ENCODE data around the gene KIF1A. TPM values are rescaled to one million over a fixed set of nuclear protein-coding genes. Genes with fewer than 3 reads are reported as not detected.
A peak's percentile ranks its signal among the peaks of the same experiment; 100 is the strongest.

KIF1A gene
- total and polyA plus RNA-seq, 2 donors from 2014 or later = 0.54 to 0.58 TPM

DNA sequence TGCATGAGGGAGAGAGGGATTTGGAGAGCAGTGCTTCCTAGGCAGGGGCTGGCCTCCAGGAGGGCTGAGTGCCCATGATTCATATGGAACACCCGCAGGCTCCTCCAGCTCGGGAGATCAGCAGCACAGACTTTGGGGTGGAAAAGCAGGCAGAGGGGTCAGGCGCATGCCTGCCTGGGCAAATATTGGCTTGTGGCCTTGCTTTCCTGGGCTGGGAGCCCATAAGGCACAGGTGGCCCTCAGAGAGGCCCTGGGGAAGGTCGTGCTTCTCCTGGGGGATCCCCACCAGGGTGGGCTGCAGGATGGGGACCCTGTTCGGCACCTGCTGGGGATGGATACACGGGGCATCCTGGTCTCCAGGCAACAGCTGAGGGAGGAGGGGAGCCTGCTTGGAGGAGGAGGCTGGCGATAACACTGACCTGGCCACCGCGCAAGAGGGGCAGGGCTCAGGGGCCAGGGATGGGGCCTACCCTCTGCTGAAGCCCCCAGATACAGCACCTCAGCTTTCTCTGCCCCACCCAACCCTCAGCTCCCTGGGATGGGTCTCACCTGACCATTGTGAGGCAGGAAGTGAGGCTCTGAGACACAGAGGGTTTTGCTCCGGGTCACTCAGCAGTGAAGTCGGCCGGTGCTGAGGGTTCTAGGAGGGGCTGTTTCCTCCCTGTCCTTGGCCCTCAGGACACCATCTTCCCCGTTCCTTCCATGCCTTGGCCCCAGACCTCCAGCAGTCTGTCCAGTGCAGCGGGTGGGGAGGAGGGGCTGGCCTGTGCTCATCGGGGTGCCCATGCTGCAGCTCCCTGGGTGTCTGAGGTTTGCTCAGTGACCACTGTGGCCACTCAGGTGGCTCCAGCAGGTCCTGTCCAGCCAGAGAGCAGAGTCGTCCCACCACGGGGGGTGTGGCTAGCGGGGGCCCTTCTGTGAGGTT lies 116.3 kb downstream of the KIF1A start:
- Histone ChIP-seq H3K4me3 (ENCODE audit: low read length in 3 of 3) (no peak overlapping the region), H3K36me3 (ENCODE audit: control insufficient read depth in 2 of 3, insufficient read depth in 3 of 3, low read length in 3 of 3) (no peaks in the 10 kb centered on the region), H3K27ac (ENCODE audit: low read depth in 2 of 2, low read length in 2 of 2) (no peak overlapping the region), H3K4me1 (ENCODE audit: control insufficient read depth in 2 of 3, insufficient read depth in 2 of 3, low read depth in 1 of 3, low read length in 3 of 3) (no peaks in the 10 kb centered on the region), H3K27me3 (ENCODE audit: control insufficient read depth, insufficient read depth, low read length) (peaks cover 4% of the 10 kb centered on the region), H3K9me3 (ENCODE audit: control insufficient read depth in 2 of 3, insufficient read depth in 1 of 3, low read length in 3 of 3) (no peaks in the 10 kb centered on the region), H3K9ac (ENCODE audit: low read length in 3 of 3) (no peak overlapping the region)
- DNase-seq (peak in 1 of 5 donors; percentile 59), FAIRE-seq (no peak)
- intact Hi-C loops (cut with DNase I) = no loop called here
- TF ChIP-seq, protein P1, sequence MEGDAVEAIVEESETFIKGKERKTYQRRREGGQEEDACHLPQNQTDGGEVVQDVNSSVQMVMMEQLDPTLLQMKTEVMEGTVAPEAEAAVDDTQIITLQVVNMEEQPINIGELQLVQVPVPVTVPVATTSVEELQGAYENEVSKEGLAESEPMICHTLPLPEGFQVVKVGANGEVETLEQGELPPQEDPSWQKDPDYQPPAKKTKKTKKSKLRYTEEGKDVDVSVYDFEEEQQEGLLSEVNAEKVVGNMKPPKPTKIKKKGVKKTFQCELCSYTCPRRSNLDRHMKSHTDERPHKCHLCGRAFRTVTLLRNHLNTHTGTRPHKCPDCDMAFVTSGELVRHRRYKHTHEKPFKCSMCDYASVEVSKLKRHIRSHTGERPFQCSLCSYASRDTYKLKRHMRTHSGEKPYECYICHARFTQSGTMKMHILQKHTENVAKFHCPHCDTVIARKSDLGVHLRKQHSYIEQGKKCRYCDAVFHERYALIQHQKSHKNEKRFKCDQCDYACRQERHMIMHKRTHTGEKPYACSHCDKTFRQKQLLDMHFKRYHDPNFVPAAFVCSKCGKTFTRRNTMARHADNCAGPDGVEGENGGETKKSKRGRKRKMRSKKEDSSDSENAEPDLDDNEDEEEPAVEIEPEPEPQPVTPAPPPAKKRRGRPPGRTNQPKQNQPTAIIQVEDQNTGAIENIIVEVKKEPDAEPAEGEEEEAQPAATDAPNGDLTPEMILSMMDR (IDR thresholded peaks at IDR 0.05; ENCODE audit: borderline replicate concordance, extremely low read depth, insufficient read depth) = no peak

DNA sequence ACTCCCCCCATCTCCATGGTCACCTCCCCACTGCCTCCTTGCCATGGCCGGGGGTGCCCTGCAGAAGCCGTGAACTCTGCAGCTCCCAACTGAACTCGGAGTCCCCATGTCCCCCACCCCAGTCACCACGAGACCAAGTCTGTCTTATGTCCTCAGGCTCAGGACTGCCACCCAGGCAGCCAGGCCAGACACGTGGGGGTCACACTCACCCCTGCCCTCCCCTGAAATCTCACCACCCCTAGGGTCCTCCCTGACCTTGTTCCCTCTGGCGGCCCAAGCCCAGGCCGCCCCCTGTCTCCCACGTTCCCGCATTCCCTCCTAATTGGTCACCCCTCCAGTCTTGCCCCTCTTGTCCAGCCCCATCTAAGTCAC lies 117.4 kb downstream of the KIF1A start:
- TF ChIP-seq, protein P1 (IDR thresholded peaks at IDR 0.05; ENCODE audit: borderline replicate concordance, extremely low read depth, insufficient read depth) = no peak
- H3K27me3 ChIP-seq (ENCODE audit: control insufficient read depth, insufficient read depth, low read length) = no peaks in the 10 kb centered on the region
- intact Hi-C loops (cut with DNase I) = no loop called here
- no peak overlapping the region for H3K4me3 ChIP-seq (ENCODE audit: low read length in 3 of 3)
- no peak overlapping the region for H3K27ac ChIP-seq (ENCODE audit: low read depth in 2 of 2, low read length in 2 of 2)
- no peak overlapping the region for H3K9ac ChIP-seq (ENCODE audit: low read length in 3 of 3)
- H3K4me1 ChIP-seq (ENCODE audit: control insufficient read depth in 2 of 3, insufficient read depth in 2 of 3, low read depth in 1 of 3, low read length in 3 of 3) = no peaks in the 10 kb centered on the region
- H3K36me3 ChIP-seq (ENCODE audit: control insufficient read depth in 2 of 3, insufficient read depth in 3 of 3, low read length in 3 of 3) = no peaks in the 10 kb centered on the region
- no peaks in the 10 kb centered on the region for H3K9me3 ChIP-seq (ENCODE audit: control insufficient read depth in 2 of 3, insufficient read depth in 1 of 3, low read length in 3 of 3)
- no peak for FAIRE-seq
- peak in 1 of 5 donors; percentile 58 for DNase-seq

GRCh38 chr2:240701736-240702639 lies 118.0 kb downstream of the KIF1A start:
- no peak overlapping the region for H3K4me3 ChIP-seq (ENCODE audit: low read length in 3 of 3)
- H3K4me1 ChIP-seq (ENCODE audit: control insufficient read depth in 2 of 3, insufficient read depth in 2 of 3, low read depth in 1 of 3, low read length in 3 of 3) = no peaks in the 10 kb centered on the region
- H3K27ac ChIP-seq (ENCODE audit: low read depth in 2 of 2, low read length in 2 of 2) = no peak overlapping the region
- H3K9ac ChIP-seq (ENCODE audit: low read length in 3 of 3) = no peak overlapping the region
- intact Hi-C loops (cut with DNase I) = no loop called here
- no peaks in the 10 kb centered on the region for H3K36me3 ChIP-seq (ENCODE audit: control insufficient read depth in 2 of 3, insufficient read depth in 3 of 3, low read length in 3 of 3)
- H3K9me3 ChIP-seq (ENCODE audit: control insufficient read depth in 2 of 3, insufficient read depth in 1 of 3, low read length in 3 of 3) = no peaks in the 10 kb centered on the region
- FAIRE-seq (no peak), DNase-seq (peak in 1 of 5 donors; percentile 66)
- TF ChIP-seq, protein P1 (IDR thresholded peaks at IDR 0.05; ENCODE audit: borderline replicate concordance, extremely low read depth, insufficient read depth) = no peak
- H3K27me3 ChIP-seq (ENCODE audit: control insufficient read depth, insufficient read depth, low read length) = no peaks in the 10 kb centered on the region
